K562 (cell line): ENCODE measurements around the gene MACROD2. TPM values are rescaled to one million over a fixed set of nuclear protein-coding genes. Genes with fewer than 3 reads are reported as not detected.

ENCODE experiments used
- ATAC-seq: fragments of 200-7000 bp; cut with Tn5 transposase; 3 replicates; pipeline ENCODE4 v1.9.1; 2020; ENCODE audit warnings: moderate library complexity
- BruUV-seq: library from RNA; stranded (reverse); fragments of 400-500 nt; replicated peaks from 2 replicates; lab custom pipeline; 2021; lab: Mats Ljungman, UMichigan
- CTCF ChIA-PET: fragments of 300-600 bp; formaldehyde crosslinking; extraction: SDS; loops from one replicate; lab custom pipeline; 2021; ENCODE audit warnings: low intra/inter-chr PET ratio; lab: Yijun Ruan, JAX
- POLR2A ChIA-PET: fragments of 300-600, 350-650 bp; sonication (Branson Sonifier 250); formaldehyde crosslinking; extraction: SDS; loops from one replicate; lab custom pipeline; 2021; ENCODE audit warnings: antibody characterized with exemption, inconsistent platforms; lab: Yijun Ruan, JAX
- DNase-seq, 4 experiments: peaks; one replicate each; pipeline versions ENCODE4 v3.0.0 to v3.0.0-alpha.2; 2011 to 2018; ENCODE audit warnings: low spot score in 3 of 4, mixed read lengths in 3 of 4; ENCODE audit errors: extremely low read depth in 1 of 4
- FAIRE-seq: peaks from 2 replicates; lab custom pipeline; 2011; peaks lifted over from hg19 to GRCh38; lab: Jason Lieb, UNC
- H2AFZ ChIP-seq: 2 replicates; pipeline ENCODE4 v1.6.0; 2011; ENCODE audit warnings: low read depth, low read length, control low read depth, inconsistent platforms
- H3K27ac ChIP-seq: fragments of 200-600 bp; 3 replicates; pipeline ENCODE4 v1.8.0; 2011; ENCODE audit warnings: low read depth, mild to moderate bottlenecking, control low read depth, inconsistent platforms, low read length, moderate library complexity, mixed read lengths; ENCODE audit errors: extremely low read depth
- H3K27me3 ChIP-seq, 2 experiments: fragments of 300-600 bp in 1 of 2; 2 replicates in 1 of 2; 3 replicates in 1 of 2; pipeline versions ENCODE4 v1.6.0 to v1.8.0; 2011; ENCODE audit warnings: inconsistent platforms in 2 of 2, low read length in 2 of 2, mild to moderate bottlenecking in 1 of 2, mixed read lengths in 1 of 2, moderate library complexity in 1 of 2; ENCODE audit not compliant: control insufficient read depth in 2 of 2, insufficient read depth in 2 of 2
- H3K36me3 ChIP-seq: fragments of 300-600 bp; 3 replicates; pipeline ENCODE4 v1.8.0; 2011; ENCODE audit warnings: mild to moderate bottlenecking, low read length, inconsistent platforms; ENCODE audit not compliant: control insufficient read depth, insufficient read depth
- H3K4me1 ChIP-seq, 2 experiments: fragments of 200-600 bp in 1 of 2; replicated peaks in 1 of 2; 2 replicates in 1 of 2; 3 replicates in 1 of 2; pipeline versions ENCODE4 v1.5.1 to v1.8.0; 2011; ENCODE audit warnings: inconsistent platforms in 2 of 2, low read length in 2 of 2, mild to moderate bottlenecking in 1 of 2, mixed read lengths in 1 of 2, moderate library complexity in 1 of 2; ENCODE audit not compliant: control insufficient read depth in 2 of 2, insufficient read depth in 2 of 2
- H3K4me2 ChIP-seq: 2 replicates; pipeline ENCODE4 v1.6.1; 2011; ENCODE audit warnings: low read length, control low read depth, inconsistent platforms, mixed read lengths; ENCODE audit not compliant: insufficient read depth
- H3K4me3 ChIP-seq: fragments of 200-600 bp; sonication (generic), shearing (Covaris generic); 2 replicates; pipeline ENCODE4 v1.5.1; 2016; ENCODE audit warnings: control low read depth, inconsistent platforms
- H3K79me2 ChIP-seq: fragments of 200-600 bp; 3 replicates; pipeline ENCODE4 v1.8.0; 2011; ENCODE audit warnings: low read length, inconsistent platforms; ENCODE audit not compliant: control insufficient read depth, insufficient read depth
- H3K9ac ChIP-seq, 2 experiments: 2 replicates each; pipeline versions ENCODE4 v1.6.0 to v1.6.1; 2011; ENCODE audit warnings: low read depth in 2 of 2, low read length in 2 of 2, control low read depth in 1 of 2, inconsistent platforms in 1 of 2, mild to moderate bottlenecking in 1 of 2, mixed read lengths in 1 of 2; ENCODE audit not compliant: insufficient read depth in 1 of 2
- H3K9me1 ChIP-seq: one replicate; pipeline ENCODE4 v1.6.0; 2011; ENCODE audit warnings: inconsistent platforms, mild to moderate bottlenecking, low read length, moderate library complexity; ENCODE audit not compliant: control insufficient read depth, insufficient read depth
- H3K9me3 ChIP-seq: replicated peaks from 2 replicates; pipeline ENCODE4 v1.5.1; 2011; ENCODE audit warnings: low read depth, low read length, inconsistent platforms; ENCODE audit not compliant: control insufficient read depth, insufficient read depth
- H4K20me1 ChIP-seq: replicated peaks from 2 replicates; pipeline ENCODE4 v1.6.1; 2011; ENCODE audit warnings: low read length, inconsistent platforms, mixed read lengths; ENCODE audit not compliant: control insufficient read depth, insufficient read depth
- ARHGAP35 ChIP-seq: fragments of 450-650 bp; IDR thresholded peaks from 2 replicates; pipeline ENCODE4 v1.6.1; 2018; ENCODE audit not compliant: partially characterized antibody
- CHAMP1 ChIP-seq: fragments of 450-650 bp; IDR thresholded peaks from 2 replicates; pipeline ENCODE4 v1.6.1; 2016; ENCODE audit warnings: mild to moderate bottlenecking
- IRF2 ChIP-seq: sonication (generic); formaldehyde crosslinking; IDR thresholded peaks from 2 replicates; pipeline ENCODE4 v1.8.1; 2022; ENCODE audit warnings: mild to moderate bottlenecking, missing genetic modification reagents
- KHSRP ChIP-seq: fragments of 450-650 bp; IDR thresholded peaks from 2 replicates; pipeline ENCODE4 v1.6.1; 2017
- KLF1 ChIP-seq: fragments of 450-650 bp; IDR thresholded peaks from 2 replicates; pipeline ENCODE4 v1.6.1; 2016; ENCODE audit warnings: missing genetic modification characterization, missing compliant biosample characterization
- MEF2D ChIP-seq: conservative IDR thresholded peaks from 2 replicates; pipeline ENCODE4 v1.6.1; 2016; ENCODE audit warnings: low read depth, missing genetic modification characterization, missing compliant biosample characterization
- MLLT1 ChIP-seq, 2 experiments: fragments of 450-650 bp; IDR thresholded peaks; 2 replicates each; pipeline ENCODE4 v1.6.1; 2016
- NONO ChIP-seq, 2 experiments: fragments of 200-400 bp in 1 of 2; fragments of 450-650 bp in 1 of 2; formaldehyde crosslinking in 1 of 2; IDR thresholded peaks; 2 replicates each; pipeline ENCODE4 v1.6.1; 2017; ENCODE audit warnings: low read depth in 2 of 2, mild to moderate bottlenecking in 2 of 2, moderate library complexity in 2 of 2, low read length in 1 of 2
- PCBP2 ChIP-seq: fragments of 200-400 bp; formaldehyde crosslinking; IDR thresholded peaks from 2 replicates; pipeline ENCODE4 v1.6.1; 2018; ENCODE audit warnings: low read length, low read depth, mild to moderate bottlenecking, moderate library complexity; ENCODE audit not compliant: poor library complexity, severe bottlenecking
- PURB ChIP-seq: sonication (generic); formaldehyde crosslinking; IDR thresholded peaks from 2 replicates; pipeline ENCODE4 v1.9.0; 2021; ENCODE audit warnings: low read depth, mild to moderate bottlenecking, missing genetic modification reagents
- RBM17 ChIP-seq: fragments of 200-400 bp; formaldehyde crosslinking; IDR thresholded peaks from 2 replicates; pipeline ENCODE4 v1.6.1; 2017; ENCODE audit warnings: low read depth, mild to moderate bottlenecking, low read length, borderline replicate concordance
- SP1 ChIP-seq: sonication (generic); formaldehyde crosslinking; IDR thresholded peaks from 2 replicates; pipeline ENCODE4 v1.8.1; 2022; ENCODE audit warnings: mild to moderate bottlenecking, missing genetic modification reagents
- ZBTB11 ChIP-seq, 3 experiments: fragments of 200-800 bp in 1 of 3; fragments of 250-450 bp in 1 of 3; fragments of 450-650 bp in 1 of 3; sonication (Bioruptor Pico) in 1 of 3; sonication (Bioruptor generic) in 1 of 3; formaldehyde crosslinking in 1 of 3; IDR thresholded peaks; 2 replicates each; pipeline versions ENCODE4 v1.6.1 to v1.8.0; 2016 to 2022; ENCODE audit warnings: mild to moderate bottlenecking in 2 of 3, missing genetic modification characterization in 2 of 3, missing compliant biosample characterization in 1 of 3, moderate library complexity in 1 of 3
- WGBS: fragments of 100-300 bp; shearing (Covaris generic); methylation state at CpG from one replicate; pipeline ENCODE4 v1.1.6; 2016; ENCODE audit warnings: low coverage, mixed read lengths; ENCODE audit not compliant: insufficient coverage; ENCODE audit errors: missing lambda C conversion rate; 5-methylcytosine and 5-hydroxymethylcytosine counted together
- in situ Hi-C: fragments of 300-500 bp; cut with MboI; formaldehyde crosslinking; loops from 4 replicates; pipeline ENCODE4 v1.15.0; 2018; ENCODE audit warnings: inconsistent platforms, mixed read lengths
- intact Hi-C: fragments of 100-400 bp; cut with micrococcal nuclease; formaldehyde crosslinking; loops from 2 replicates; pipeline ENCODE4 v1.14.2; 2022
- polyA plus RNA-seq, 8 experiments: library from polyadenylated mRNA; depleted of rRNA in 4 of 8; stranded (reverse) in 5 of 8; unstranded in 3 of 8; fragments of >200 nt; fragmentation: Nextera tagmentation in 2 of 8; fragmentation: Illumina TruSeq in 1 of 8; extraction: Ambion mirVana in 2 of 8; extraction: Trizol in 1 of 8; gene quantifications; 2 replicates each; pipeline versions ENCODE4 v1.2.1 to v1.2.3, GENCODE V29; 2011 to 2014; ENCODE audit warnings: inconsistent platforms in 1 of 8, missing spikeins in 1 of 8
- total RNA-seq, 7 experiments: library from RNA; depleted of rRNA in 6 of 7; stranded (reverse); fragments of >200 nt in 6 of 7; fragmentation: Illumina TruSeq in 2 of 7; extraction: Trizol in 2 of 7; gene quantifications; 2 replicates each; pipeline versions ENCODE4 v1.2.1 to v1.2.3, GENCODE V29; 2011 to 2021; ENCODE audit warnings: low replicate concordance in 1 of 7
- TF ChIP-seq, protein P1 (sequence below): fragments of 250-450 bp; sonication (Bioruptor Pico); IDR thresholded peaks from 2 replicates; pipeline ENCODE4 v1.9.0; 2021; ENCODE audit warnings: mild to moderate bottlenecking

The MACROD2 gene
- total and polyA plus RNA-seq, 9 of the 15 experiments (the other 6 are each of a cell fraction or from before 2014, with no cell fraction given), result not detected

- TF ChIP-seq PURB, result no peak
- TF ChIP-seq CHAMP1, result no peak
- TF ChIP-seq RBM17, result no peak
- no peak for TF ChIP-seq IRF2 (CRISPR knock-in tag)
- no peak for TF ChIP-seq KHSRP
- TF ChIP-seq MEF2D (tag), result no peak
- no peak for TF ChIP-seq MLLT1 (IDR thresholded peaks at IDR 0.05)
- TF ChIP-seq, all 486 proteins: peak for 0
Observed at GRCh38 chr20:14821251-14821650, 825.9 kb downstream of the MACROD2 start (continued).

DNA sequence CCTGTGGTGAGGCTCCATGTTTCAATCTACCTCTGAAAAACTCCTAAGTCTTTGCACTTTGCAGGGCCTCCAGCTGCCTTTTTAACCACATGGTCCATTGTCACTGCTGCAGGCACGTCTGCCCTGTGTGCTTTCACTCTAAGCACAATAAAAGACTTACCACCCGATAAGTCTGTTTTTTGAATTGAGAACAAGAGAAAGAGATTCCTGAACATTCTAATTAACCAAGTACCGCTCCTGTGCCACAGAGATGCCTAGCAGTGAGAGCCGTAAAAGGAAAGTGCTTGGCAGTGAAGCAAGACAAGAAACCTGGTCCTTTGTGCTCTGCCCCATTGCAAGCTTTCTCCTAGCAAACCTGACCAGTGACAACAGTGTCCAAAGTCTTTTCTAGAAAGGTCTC, 829.7 kb downstream of the MACROD2 start:
- in situ Hi-C loops, result no loop called here
- CTCF ChIA-PET, result no interaction called here
- no peak for TF ChIP-seq SP1
- TF ChIP-seq ZBTB11 (CRISPR knock-in tag; IDR thresholded peaks at IDR 0.05), result no peak
- TF ChIP-seq NONO (IDR thresholded peaks at IDR 0.05; ENCODE audit: low read depth in 2 of 2, low read length in 1 of 2), result no peak
- TF ChIP-seq PCBP2, result no peak
- TF ChIP-seq, protein P1, sequence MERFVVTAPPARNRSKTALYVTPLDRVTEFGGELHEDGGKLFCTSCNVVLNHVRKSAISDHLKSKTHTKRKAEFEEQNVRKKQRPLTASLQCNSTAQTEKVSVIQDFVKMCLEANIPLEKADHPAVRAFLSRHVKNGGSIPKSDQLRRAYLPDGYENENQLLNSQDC (CRISPR knock-in tag), result no peak
- no peak for TF ChIP-seq ARHGAP35
- no peak for TF ChIP-seq KLF1 (tag)

More for the DNA sequence above, 829.7 kb downstream of the MACROD2 start:
- no peaks in the 10 kb centered on the region for H3K9me3 ChIP-seq
- WGBS, result 0% methylated on average over 4 of the region's 4 CpGs
- no peak for DNase-seq
- no peaks in the 10 kb centered on the region for H3K79me2 ChIP-seq
- no peak for FAIRE-seq
- H3K9ac ChIP-seq, result no peak overlapping the region
- POLR2A ChIA-PET, result no interaction called here
- no peaks in the 10 kb centered on the region for H3K9me1 ChIP-seq
- H4K20me1 ChIP-seq, result no peaks in the 10 kb centered on the region
- intact Hi-C loops, result no loop called here
- no peaks in the 10 kb centered on the region for H3K4me1 ChIP-seq
- no peak overlapping the region for H3K4me2 ChIP-seq
- no peak overlapping the region for H2AFZ ChIP-seq
- no TSS peak for BruUV-seq
- no peaks in the 10 kb centered on the region for H3K27me3 ChIP-seq
- no peak overlapping the region for H3K27ac ChIP-seq
- ATAC-seq, result no peak
- H3K36me3 ChIP-seq, result no peaks in the 10 kb centered on the region
- H3K4me3 ChIP-seq, result no peak overlapping the region
